Activated T-cell treated with anti-CD3 and anti-CD28 coated beads, Interleukin-2, amount 50 U/mL, for 1 hour (primary cell): ENCODE results near the gene SEPTIN12.

ENCODE experiments used
- DNase-seq: peaks from one replicate; pipeline ENCODE4 v3.0.0-alpha.2; 2020

The SEPTIN12 gene

GRCh38 chr16:4787627-4788482, at the start of gene SEPTIN12:
Gene SEPTIN12 (minus strand): TSS chr16:4788345. CDS start chr16:4787645, 700 bp downstream.
- no peak for DNase-seq

- DNase-seq, result no peak
Measured at GRCh38 chr16:4836727-4837126, 48.6 kb upstream of the SEPTIN12 start.

- DNase-seq, result no peak
Measured at GRCh38 chr16:4833584-4833983, 45.4 kb upstream of the SEPTIN12 start.

- DNase-seq, result no peak
Measured at GRCh38 chr16:4832698-4833343, 44.7 kb upstream of the SEPTIN12 start.

- DNase-seq, result no peak
Measured at GRCh38 chr16:4831616-4832015, 43.5 kb upstream of the SEPTIN12 start.

GRCh38 chr16:4830408-4830807, 42.3 kb upstream of the SEPTIN12 start:
- DNase-seq, result no peak

GRCh38 chr16:4828567-4829321, 40.6 kb upstream of the SEPTIN12 start:
- DNase-seq, result no peak

- DNase-seq, result no peak
Measured at GRCh38 chr16:4826980-4827379, 38.8 kb upstream of the SEPTIN12 start.

GRCh38 chr16:4826526-4826925, 38.4 kb upstream of the SEPTIN12 start:
- no peak for DNase-seq

- DNase-seq, result no peak
Measured at GRCh38 chr16:4825196-4825595, 37.1 kb upstream of the SEPTIN12 start.

- no peak for DNase-seq
Measured at GRCh38 chr16:4820652-4821051, 32.5 kb upstream of the SEPTIN12 start.

- no peak for DNase-seq
Measured at GRCh38 chr16:4814542-4815173, 26.5 kb upstream of the SEPTIN12 start.

- no peak for DNase-seq
Measured at GRCh38 chr16:4814046-4814445, 25.9 kb upstream of the SEPTIN12 start.

- no peak for DNase-seq
Measured at GRCh38 chr16:4813251-4814003, 25.3 kb upstream of the SEPTIN12 start.

GRCh38 chr16:4811773-4812172, 23.6 kb upstream of the SEPTIN12 start:
- DNase-seq, result no peak

GRCh38 chr16:4811242-4811641, 23.1 kb upstream of the SEPTIN12 start:
- no peak for DNase-seq

GRCh38 chr16:4806280-4806679, 18.1 kb upstream of the SEPTIN12 start:
- no peak for DNase-seq

- no peak for DNase-seq
Measured at GRCh38 chr16:4805231-4805630, 17.1 kb upstream of the SEPTIN12 start.

GRCh38 chr16:4803898-4804762, 16.0 kb upstream of the SEPTIN12 start:
- no peak for DNase-seq

GRCh38 chr16:4803401-4803844, 15.3 kb upstream of the SEPTIN12 start:
- DNase-seq, result no peak

GRCh38 chr16:4802659-4803287, 14.6 kb upstream of the SEPTIN12 start:
- peak; percentile 95 for DNase-seq
